Measurements from ENCODE around the gene SKIDA1. TPM values are rescaled to one million over a fixed set of nuclear protein-coding genes. Genes with fewer than 3 reads are reported as not detected.
A peak's percentile ranks its signal among the peaks of the same experiment; 100 is the strongest.
"Not testable (repeated sequence)": the region's sequence is repeated elsewhere in the genome, so short reads cannot be mapped to it uniquely, and the experiment has no call there.

The SKIDA1 gene
- 1 to 10 TPM; 2.3 to 2.6 TPM for total RNA-seq
- polyA plus RNA-seq: under 1 TPM; 0.63 to 0.84 TPM

- under 1% methylated on average over 64 of the region's 64 CpGs for WGBS
- Histone ChIP-seq H3K4me3 (ENCODE audit: low read depth in 1 of 3, low read length in 3 of 3) (peak within 1 kb of the TSS; percentile 82 to 89 (median 82)), H3K36me3 (ENCODE audit: control insufficient read depth in 4 of 4, insufficient read depth in 3 of 4, low read depth in 1 of 4, low read length in 3 of 4) (no peaks in the 10 kb centered on the region), H3K27me3 (ENCODE audit: control insufficient read depth in 4 of 4, insufficient read depth in 4 of 4, low read length in 3 of 4) (no peaks in the 10 kb centered on the region), H3K27ac (ENCODE audit: low read depth in 1 of 2, low read length in 2 of 2) (peak within 1 kb of the TSS; percentile 96 to 97), H3K9me3 (ENCODE audit: control insufficient read depth in 4 of 4, low read length in 3 of 4) (no peaks in the 10 kb centered on the region), H3K4me1 (ENCODE audit: control insufficient read depth in 4 of 4, insufficient read depth in 4 of 4, low read length in 3 of 4) (peaks cover 0 to 27% (median 7%) of the 10 kb centered on the region in 4 donors), H3K9ac (ENCODE audit: low read depth in 1 of 2, low read length in 2 of 2) (peak within 1 kb of the TSS; percentile 98 to 99)
- TF ChIP-seq NR2F2 (IDR thresholded peaks at IDR 0.05) (peak; percentile 71), RAD21 (IDR thresholded peaks at IDR 0.05) (peak; percentile 29 to 36), ATF3 (IDR thresholded peaks at IDR 0.05) (no peak), HNF4G (IDR thresholded peaks at IDR 0.05) (no peak), REST (IDR thresholded peaks at IDR 0.05) (peak; percentile 40), YY1 (IDR thresholded peaks at IDR 0.05) (peak; percentile 87), ZBTB33 (IDR thresholded peaks at IDR 0.05) (peak; percentile 38), EGR1 (IDR thresholded peaks at IDR 0.05; ENCODE audit: low read depth in 2 of 2) (peak; percentile 10 to 40), TAF1 (conservative IDR thresholded peaks at IDR 0.05) (peak; percentile 56), JUND (IDR thresholded peaks at IDR 0.05) (no peak), CTCF (IDR thresholded peaks at IDR 0.05; ENCODE audit: low read depth, low read length, missing input control) (no peak), GABPA (IDR thresholded peaks at IDR 0.05 in 1 of 2, conservative IDR thresholded peaks at IDR 0.05 in 1 of 2) (peak in 1 of 2 donors; percentile 44), RXRA (IDR thresholded peaks at IDR 0.05) (peak; percentile 62 to 72), SP1 (IDR thresholded peaks at IDR 0.05) (peak; percentile 88), FOXA2 (IDR thresholded peaks at IDR 0.05) (no peak), FOXA1 (IDR thresholded peaks at IDR 0.05) (no peak), HNF4A (conservative IDR thresholded peaks at IDR 0.05) (peak; percentile 23 to 42), MAX (IDR thresholded peaks at IDR 0.05) (peak; percentile 65)
- peak; percentile 88 for DNase-seq (ENCODE audit: low spot score)
These were observed at the start of gene SKIDA1 for GRCh38 chr10:21525367-21526187. Gene SKIDA1 (minus strand): TSS chr10:21525682. CDS start chr10:21517822, 7,860 bp downstream.

- H3K27ac ChIP-seq (ENCODE audit: low read depth in 1 of 2, low read length in 2 of 2); H3K36me3 ChIP-seq (ENCODE audit: control insufficient read depth in 4 of 4, insufficient read depth in 3 of 4, low read depth in 1 of 4, low read length in 3 of 4); H3K9me3 ChIP-seq (ENCODE audit: control insufficient read depth in 4 of 4, low read length in 3 of 4); H3K9ac ChIP-seq (ENCODE audit: low read depth in 1 of 2, low read length in 2 of 2); H3K4me3 ChIP-seq (ENCODE audit: low read depth in 1 of 3, low read length in 3 of 3); H3K27me3 ChIP-seq (ENCODE audit: control insufficient read depth in 4 of 4, insufficient read depth in 4 of 4, low read length in 3 of 4); DNase-seq (ENCODE audit: low spot score): not testable (repeated sequence)
- peaks cover 14 to 25% (median 21%) of the 10 kb centered on the region in 4 donors for H3K4me1 ChIP-seq (ENCODE audit: control insufficient read depth in 4 of 4, insufficient read depth in 4 of 4, low read length in 3 of 4)
- 98% methylated on average over 2 of the region's 2 CpGs for WGBS
These were observed 49.0 kb upstream of the SKIDA1 start for GRCh38 chr10:21574514-21574913.

Measured in liver (tissue), 9 donors.